ENCODE results near the gene MACROD1. TPM values are rescaled to one million over a fixed set of nuclear protein-coding genes. Genes with fewer than 3 reads are reported as not detected.

MACROD1 gene
- total RNA-seq, 2 experiments from 2014 or later: 38.7 to 48.6 TPM

GRCh38 chr11:64161037-64161436 is 4.9 kb downstream of the MACROD1 start:
- H3K9me3 Mint-ChIP-seq: no peaks in the 10 kb centered on the region
- CTCF ChIA-PET: interaction anchor here (2.6 kb wide), 1 partner anchor 8 kb away, joined by 8 read pairs; no protein-coding TSS in a partner anchor
- peaks cover 1% of the 10 kb centered on the region for H3K36me3 Mint-ChIP-seq (ENCODE audit: low read depth)
- DNase-seq: no peak
- peaks cover 6% of the 10 kb centered on the region for H3K4me1 Mint-ChIP-seq (ENCODE audit: low read depth)
- H3K4me3 Mint-ChIP-seq: no peak overlapping the region
- intact Hi-C loops (cut with micrococcal nuclease): no loop called here
- H3K27ac Mint-ChIP-seq: no peak overlapping the region
- no peaks in the 10 kb centered on the region for H3K27me3 Mint-ChIP-seq (ENCODE audit: low read depth)

- Mint-ChIP-seq H3K27me3 (ENCODE audit: low read depth) (no peaks in the 10 kb centered on the region), H3K36me3 (ENCODE audit: low read depth) (peaks cover 1% of the 10 kb centered on the region), H3K9me3 (no peaks in the 10 kb centered on the region), H3K27ac (no peak overlapping the region), H3K4me3 (no peak overlapping the region), H3K4me1 (ENCODE audit: low read depth) (peaks cover 3% of the 10 kb centered on the region)
- intact Hi-C loops (cut with micrococcal nuclease): no loop called here
- DNase-seq: no peak
- CTCF ChIA-PET: no interaction called here
Measured at GRCh38 chr11:64157631-64158394, 8.1 kb downstream of the MACROD1 start.

GRCh38 chr11:64156235-64157011 is 9.5 kb downstream of the MACROD1 start:
- CTCF ChIA-PET: no interaction called here
- H3K27me3 Mint-ChIP-seq (ENCODE audit: low read depth): no peaks in the 10 kb centered on the region
- no peaks in the 10 kb centered on the region for H3K9me3 Mint-ChIP-seq
- no peak overlapping the region for H3K27ac Mint-ChIP-seq
- intact Hi-C loops (cut with micrococcal nuclease): no loop called here
- no peak for DNase-seq
- peaks cover 1% of the 10 kb centered on the region for H3K36me3 Mint-ChIP-seq (ENCODE audit: low read depth)
- no peak overlapping the region for H3K4me3 Mint-ChIP-seq
- peaks cover 3% of the 10 kb centered on the region for H3K4me1 Mint-ChIP-seq (ENCODE audit: low read depth)

GRCh38 chr11:64153812-64154211 is 12.1 kb downstream of the MACROD1 start:
- DNase-seq: no peak
- Mint-ChIP-seq H3K4me3 (no peak overlapping the region), H3K27ac (no peak overlapping the region), H3K27me3 (ENCODE audit: low read depth) (no peaks in the 10 kb centered on the region), H3K9me3 (no peaks in the 10 kb centered on the region), H3K4me1 (ENCODE audit: low read depth) (peaks cover 3% of the 10 kb centered on the region), H3K36me3 (ENCODE audit: low read depth) (peaks cover 3% of the 10 kb centered on the region)
- intact Hi-C loops (cut with micrococcal nuclease): loop anchor here (1.0 kb wide), 2 partner anchors 154 to 317 kb away; no protein-coding TSS in a partner anchor
- CTCF ChIA-PET: interaction anchor here (0.6 to 7.8 kb wide), 3 partner anchors 9 to 311 kb away, joined by 5 to 96 read pairs (median 8); no protein-coding TSS in a partner anchor

- CTCF ChIA-PET: interaction anchor here (0.6 to 7.8 kb wide), 9 partner anchors 9 to 626 kb away, joined by 3 to 96 read pairs (median 5); no protein-coding TSS in a partner anchor
- H3K27ac Mint-ChIP-seq: no peak overlapping the region
- no peaks in the 10 kb centered on the region for H3K9me3 Mint-ChIP-seq
- peaks cover 3% of the 10 kb centered on the region for H3K36me3 Mint-ChIP-seq (ENCODE audit: low read depth)
- H3K4me1 Mint-ChIP-seq (ENCODE audit: low read depth): peaks cover 3% of the 10 kb centered on the region
- DNase-seq: peak; percentile 71
- H3K27me3 Mint-ChIP-seq (ENCODE audit: low read depth): no peaks in the 10 kb centered on the region
- H3K4me3 Mint-ChIP-seq: no peak overlapping the region
- intact Hi-C loops (cut with micrococcal nuclease): loop anchor here (1.0 kb wide), 2 partner anchors 153 to 316 kb away; no protein-coding TSS in a partner anchor
Measured at GRCh38 chr11:64152841-64153691, 12.8 kb downstream of the MACROD1 start.

- Mint-ChIP-seq H3K4me3 (no peak overlapping the region), H3K9me3 (no peaks in the 10 kb centered on the region), H3K27ac (no peak overlapping the region), H3K36me3 (ENCODE audit: low read depth) (peaks cover 3% of the 10 kb centered on the region), H3K4me1 (ENCODE audit: low read depth) (peaks cover 3% of the 10 kb centered on the region), H3K27me3 (ENCODE audit: low read depth) (no peaks in the 10 kb centered on the region)
- CTCF ChIA-PET: interaction anchor here (0.9 to 7.8 kb wide), 6 partner anchors 53 to 315 kb away, joined by 3 to 96 read pairs (median 4); no protein-coding TSS in a partner anchor
- DNase-seq: no peak
- intact Hi-C loops (cut with micrococcal nuclease): no loop called here
Measured at GRCh38 chr11:64151337-64151736, 14.6 kb downstream of the MACROD1 start.

- CTCF ChIA-PET: interaction anchor here (0.9 to 7.8 kb wide), 9 partner anchors 9 to 314 kb away, joined by 3 to 96 read pairs (median 4); no protein-coding TSS in a partner anchor
- Mint-ChIP-seq H3K4me3 (no peak overlapping the region), H3K4me1 (ENCODE audit: low read depth) (peaks cover 3% of the 10 kb centered on the region), H3K36me3 (ENCODE audit: low read depth) (peaks cover 3% of the 10 kb centered on the region), H3K27me3 (ENCODE audit: low read depth) (no peaks in the 10 kb centered on the region), H3K27ac (no peak overlapping the region), H3K9me3 (no peaks in the 10 kb centered on the region)
- intact Hi-C loops (cut with micrococcal nuclease): no loop called here
- DNase-seq: no peak
Measured at GRCh38 chr11:64150481-64151239, 15.3 kb downstream of the MACROD1 start.

GRCh38 chr11:64150051-64150450 is 15.9 kb downstream of the MACROD1 start:
- DNase-seq: no peak
- no peak overlapping the region for H3K27ac Mint-ChIP-seq
- intact Hi-C loops (cut with micrococcal nuclease): no loop called here
- H3K27me3 Mint-ChIP-seq (ENCODE audit: low read depth): no peaks in the 10 kb centered on the region
- H3K4me3 Mint-ChIP-seq: no peak overlapping the region
- no peaks in the 10 kb centered on the region for H3K9me3 Mint-ChIP-seq
- H3K36me3 Mint-ChIP-seq (ENCODE audit: low read depth): peaks cover 3% of the 10 kb centered on the region
- H3K4me1 Mint-ChIP-seq (ENCODE audit: low read depth): peaks cover 3% of the 10 kb centered on the region
- CTCF ChIA-PET: interaction anchor here (1.0 to 7.8 kb wide), 9 partner anchors 9 to 313 kb away, joined by 3 to 96 read pairs (median 3); no protein-coding TSS in a partner anchor

- CTCF ChIA-PET: interaction anchor here (0.5 to 7.8 kb wide), 14 partner anchors 8 to 510 kb away, joined by 3 to 96 read pairs (median 4); no protein-coding TSS in a partner anchor
- no peak overlapping the region for H3K27ac Mint-ChIP-seq
Measured at GRCh38 chr11:64148917-64149617, 16.8 kb downstream of the MACROD1 start.

GRCh38 chr11:64148226-64148916 is 17.5 kb downstream of the MACROD1 start:
- peaks cover 11% of the 10 kb centered on the region for H3K4me1 Mint-ChIP-seq (ENCODE audit: low read depth)
- CTCF ChIA-PET: interaction anchor here (1.0 to 7.8 kb wide), 6 partner anchors 16 to 314 kb away, joined by 3 to 96 read pairs (median 5); no protein-coding TSS in a partner anchor
- H3K9me3 Mint-ChIP-seq: no peaks in the 10 kb centered on the region
- H3K27ac Mint-ChIP-seq: no peak overlapping the region
- H3K4me3 Mint-ChIP-seq: no peak overlapping the region
- peaks cover 3% of the 10 kb centered on the region for H3K36me3 Mint-ChIP-seq (ENCODE audit: low read depth)
- intact Hi-C loops (cut with micrococcal nuclease): loop anchor here (1.0 kb wide), 3 partner anchors 148 to 380 kb away; partner anchors contain the start of gene ZFTA
- DNase-seq: peak; percentile 75
- H3K27me3 Mint-ChIP-seq (ENCODE audit: low read depth): no peaks in the 10 kb centered on the region

More at GRCh38 chr11:64148917-64149617, 16.8 kb downstream of the MACROD1 start:
- no peaks in the 10 kb centered on the region for H3K27me3 Mint-ChIP-seq (ENCODE audit: low read depth)
- no peak for DNase-seq
- intact Hi-C loops (cut with micrococcal nuclease): loop anchor here (1.0 kb wide), 3 partner anchors 149 to 381 kb away; partner anchors contain the start of gene ZFTA
- H3K9me3 Mint-ChIP-seq: no peaks in the 10 kb centered on the region
- H3K4me1 Mint-ChIP-seq (ENCODE audit: low read depth): peaks cover 4% of the 10 kb centered on the region
- H3K4me3 Mint-ChIP-seq: no peak overlapping the region
- H3K36me3 Mint-ChIP-seq (ENCODE audit: low read depth): peaks cover 3% of the 10 kb centered on the region
